Fibroblast of skin of abdomen (primary cell): ENCODE data around the gene CC2D2B.

ENCODE experiments used
- DNase-seq: peaks from one replicate; pipeline ENCODE4 v3.0.0-alpha.2; 2013

CC2D2B gene

GRCh38 chr10:96077156-96077555 lies 169.4 kb downstream of the CC2D2B start:
- DNase-seq = no peak

GRCh38 chr10:96082153-96082552 lies 174.4 kb downstream of the CC2D2B start:
- no peak for DNase-seq
